ENCODE data around the gene ASAH2B.
"Not testable (repeated sequence)": the region's sequence is repeated elsewhere in the genome, so short reads cannot be mapped to it uniquely, and the experiment has no call there.

DNA sequence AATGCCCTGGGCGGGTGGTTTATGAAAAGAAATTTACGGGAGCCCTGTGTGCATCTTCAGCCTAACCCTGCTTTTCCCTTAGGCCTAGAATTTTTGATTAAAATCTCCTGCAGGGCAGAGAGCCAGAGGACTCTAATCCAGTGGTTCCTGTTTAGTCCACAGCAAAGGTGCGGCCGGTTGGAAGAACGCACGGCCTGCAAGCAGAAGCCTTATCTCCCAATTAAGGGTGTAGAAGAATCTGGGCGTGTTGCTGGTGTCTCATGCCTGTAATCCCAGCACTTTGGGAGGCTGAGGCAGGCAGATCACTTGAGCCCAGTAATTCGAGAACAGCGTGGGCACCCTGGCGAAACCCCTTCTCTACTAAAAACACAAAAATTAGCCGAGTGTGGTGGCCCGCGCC, 29.5 kb upstream of the ASAH2B start:
- TF ChIP-seq, protein P1, sequence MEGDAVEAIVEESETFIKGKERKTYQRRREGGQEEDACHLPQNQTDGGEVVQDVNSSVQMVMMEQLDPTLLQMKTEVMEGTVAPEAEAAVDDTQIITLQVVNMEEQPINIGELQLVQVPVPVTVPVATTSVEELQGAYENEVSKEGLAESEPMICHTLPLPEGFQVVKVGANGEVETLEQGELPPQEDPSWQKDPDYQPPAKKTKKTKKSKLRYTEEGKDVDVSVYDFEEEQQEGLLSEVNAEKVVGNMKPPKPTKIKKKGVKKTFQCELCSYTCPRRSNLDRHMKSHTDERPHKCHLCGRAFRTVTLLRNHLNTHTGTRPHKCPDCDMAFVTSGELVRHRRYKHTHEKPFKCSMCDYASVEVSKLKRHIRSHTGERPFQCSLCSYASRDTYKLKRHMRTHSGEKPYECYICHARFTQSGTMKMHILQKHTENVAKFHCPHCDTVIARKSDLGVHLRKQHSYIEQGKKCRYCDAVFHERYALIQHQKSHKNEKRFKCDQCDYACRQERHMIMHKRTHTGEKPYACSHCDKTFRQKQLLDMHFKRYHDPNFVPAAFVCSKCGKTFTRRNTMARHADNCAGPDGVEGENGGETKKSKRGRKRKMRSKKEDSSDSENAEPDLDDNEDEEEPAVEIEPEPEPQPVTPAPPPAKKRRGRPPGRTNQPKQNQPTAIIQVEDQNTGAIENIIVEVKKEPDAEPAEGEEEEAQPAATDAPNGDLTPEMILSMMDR (IDR thresholded peaks at IDR 0.05) = not testable (repeated sequence)
- TF ChIP-seq POLR2A (IDR thresholded peaks at IDR 0.05); EP300 (IDR thresholded peaks at IDR 0.05; ENCODE audit: low read depth): not testable (repeated sequence)

All from transverse colon (tissue), 3 donors.